Activated T-cell treated with anti-CD3 and anti-CD28 coated beads, Interleukin-2, amount 50 U/mL, for 4 hours (primary cell): ENCODE measurements around the gene DMAC2. TPM values are rescaled to one million over a fixed set of nuclear protein-coding genes. Genes with fewer than 3 reads are reported as not detected.

Experiments used
- ATAC-seq, 2 donors: fragments of 200-7000 bp; cut with Tn5 transposase; one replicate each; pipeline ENCODE4 v1.10.0; 2021
- DNase-seq: peaks from one replicate; pipeline ENCODE4 v3.0.0-alpha.2; 2020
- H3K27me3 Mint-ChIP-seq: one replicate; pipeline ENCODE4 v1.8.0; 2021; ENCODE audit warnings: low read depth, mixed read lengths
- H3K36me3 Mint-ChIP-seq: one replicate; pipeline ENCODE4 v1.8.0; 2022; ENCODE audit warnings: mixed read lengths; ENCODE audit not compliant: insufficient read depth
- H3K4me1 Mint-ChIP-seq: one replicate; pipeline ENCODE4 v1.8.0; 2021; ENCODE audit warnings: low read depth, mixed read lengths
- H3K4me3 Mint-ChIP-seq: one replicate; pipeline ENCODE4 v1.8.0; 2021; ENCODE audit warnings: mild to moderate bottlenecking, moderate library complexity, mixed read lengths
- H3K9me3 Mint-ChIP-seq: one replicate; pipeline ENCODE4 v1.8.0; 2021; ENCODE audit warnings: mixed read lengths
- total RNA-seq, 3 donors: library from RNA; stranded (reverse); gene quantifications; one replicate each; pipeline ENCODE4 v1.2.1, GENCODE V29; 2021

The DMAC2 gene
- total RNA-seq, 3 donors from 2014 or later: 70.9 to 79.8 (median 72.2) TPM

- Mint-ChIP-seq H3K36me3 (peaks cover 24% of the 10 kb centered on the region), H3K9me3 (no peaks in the 10 kb centered on the region), H3K4me1 (peaks cover 21% of the 10 kb centered on the region), H3K27me3 (no peaks in the 10 kb centered on the region), H3K4me3 (no peak overlapping the region)
- no peak for ATAC-seq
- DNase-seq: no peak
Measured at GRCh38 chr19:41433171-41433570, 6.5 kb downstream of the DMAC2 start.

DNA sequence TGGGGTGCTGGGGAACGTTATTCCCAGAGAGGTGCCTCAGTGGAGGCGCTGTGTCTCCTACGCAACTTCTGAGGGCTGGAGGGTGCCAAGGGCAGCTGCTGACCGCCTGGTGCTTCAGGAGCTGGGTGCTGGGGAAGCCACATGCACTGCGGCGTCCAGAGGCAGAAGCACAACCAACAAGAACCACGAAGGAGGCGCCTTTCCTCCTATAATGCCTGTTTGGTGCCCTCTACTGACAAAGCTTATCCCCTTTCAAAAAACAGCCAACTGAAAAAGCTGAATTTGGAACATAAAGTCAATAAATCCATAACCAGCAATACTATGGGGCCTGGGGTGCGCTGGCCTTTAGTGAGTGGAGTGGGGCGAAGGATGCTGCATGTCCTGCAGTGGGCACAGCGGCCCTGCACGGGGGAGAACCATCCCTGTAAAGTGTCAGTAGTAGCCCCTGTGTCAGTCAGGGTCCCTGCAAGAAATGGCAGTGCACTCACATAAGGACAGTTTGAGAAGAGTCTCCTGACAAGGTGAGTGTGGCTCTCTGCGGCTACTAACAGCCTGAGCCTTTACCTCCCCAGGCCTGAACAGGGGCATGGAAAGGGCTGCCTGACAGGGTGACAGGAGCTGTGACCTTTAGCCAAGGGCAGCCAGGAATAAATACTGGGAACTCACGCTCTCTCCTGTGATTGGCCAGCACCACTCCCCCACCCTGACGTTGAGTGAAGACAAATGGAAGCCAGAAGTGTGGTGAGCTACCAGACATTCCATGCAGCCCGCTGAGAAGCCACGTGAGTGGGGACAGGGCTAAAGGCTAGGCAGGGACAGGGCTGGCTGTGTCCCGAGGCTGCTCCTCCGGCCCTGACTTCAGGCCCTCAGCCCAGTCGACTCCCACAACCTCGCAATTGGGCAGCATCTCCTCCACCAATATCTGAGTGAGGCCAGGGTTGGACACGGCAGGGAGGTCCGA lies 8.0 kb downstream of the DMAC2 start:
- H3K4me3 Mint-ChIP-seq: no peak overlapping the region

DNA sequence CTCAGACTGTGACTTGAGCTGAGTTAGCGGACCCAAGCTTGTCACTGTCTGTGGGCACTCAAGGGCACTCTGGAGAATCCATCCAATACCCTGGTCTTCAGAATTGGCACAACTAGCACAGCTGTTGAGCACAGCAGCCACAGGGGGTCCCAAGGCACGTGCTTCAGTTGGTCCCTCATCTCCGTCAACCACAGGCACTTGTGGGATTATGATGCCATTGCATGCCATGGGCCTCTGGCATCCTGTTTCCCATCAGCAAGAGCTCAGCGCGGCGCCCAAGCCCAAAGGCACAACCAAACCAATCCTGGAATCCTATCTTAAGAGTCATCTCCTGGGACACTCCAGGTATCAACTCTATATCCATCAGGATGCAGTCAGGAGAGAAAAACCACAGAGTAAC lies 8.8 kb downstream of the DMAC2 start:
- DNase-seq: no peak
- H3K4me1 Mint-ChIP-seq: peaks cover 28% of the 10 kb centered on the region
- H3K9me3 Mint-ChIP-seq: no peaks in the 10 kb centered on the region
- no peaks in the 10 kb centered on the region for H3K27me3 Mint-ChIP-seq
- H3K36me3 Mint-ChIP-seq: peaks cover 16% of the 10 kb centered on the region
- no peak for ATAC-seq
- no peak overlapping the region for H3K4me3 Mint-ChIP-seq

More for the DNA sequence above, 8.0 kb downstream of the DMAC2 start:
- H3K27me3 Mint-ChIP-seq: no peaks in the 10 kb centered on the region
- peaks cover 19% of the 10 kb centered on the region for H3K36me3 Mint-ChIP-seq
- ATAC-seq (no peak), DNase-seq (no peak)
- H3K4me1 Mint-ChIP-seq: peaks cover 25% of the 10 kb centered on the region
- H3K9me3 Mint-ChIP-seq: no peaks in the 10 kb centered on the region

GRCh38 chr19:41428481-41428859 lies 11.2 kb downstream of the DMAC2 start:
- Mint-ChIP-seq H3K36me3 (peaks cover 13% of the 10 kb centered on the region), H3K9me3 (no peaks in the 10 kb centered on the region), H3K4me1 (peaks cover 28% of the 10 kb centered on the region), H3K27me3 (no peaks in the 10 kb centered on the region), H3K4me3 (peak overlapping the region; percentile 24)
- ATAC-seq (no peak), DNase-seq (no peak)

GRCh38 chr19:41427647-41428480 lies 11.8 kb downstream of the DMAC2 start:
- Mint-ChIP-seq H3K27me3 (no peaks in the 10 kb centered on the region), H3K4me3 (peak overlapping the region; percentile 79), H3K9me3 (no peaks in the 10 kb centered on the region), H3K36me3 (peaks cover 13% of the 10 kb centered on the region), H3K4me1 (peaks cover 28% of the 10 kb centered on the region)
- ATAC-seq (peak; percentile 51 to 53), DNase-seq (no peak)

DNA sequence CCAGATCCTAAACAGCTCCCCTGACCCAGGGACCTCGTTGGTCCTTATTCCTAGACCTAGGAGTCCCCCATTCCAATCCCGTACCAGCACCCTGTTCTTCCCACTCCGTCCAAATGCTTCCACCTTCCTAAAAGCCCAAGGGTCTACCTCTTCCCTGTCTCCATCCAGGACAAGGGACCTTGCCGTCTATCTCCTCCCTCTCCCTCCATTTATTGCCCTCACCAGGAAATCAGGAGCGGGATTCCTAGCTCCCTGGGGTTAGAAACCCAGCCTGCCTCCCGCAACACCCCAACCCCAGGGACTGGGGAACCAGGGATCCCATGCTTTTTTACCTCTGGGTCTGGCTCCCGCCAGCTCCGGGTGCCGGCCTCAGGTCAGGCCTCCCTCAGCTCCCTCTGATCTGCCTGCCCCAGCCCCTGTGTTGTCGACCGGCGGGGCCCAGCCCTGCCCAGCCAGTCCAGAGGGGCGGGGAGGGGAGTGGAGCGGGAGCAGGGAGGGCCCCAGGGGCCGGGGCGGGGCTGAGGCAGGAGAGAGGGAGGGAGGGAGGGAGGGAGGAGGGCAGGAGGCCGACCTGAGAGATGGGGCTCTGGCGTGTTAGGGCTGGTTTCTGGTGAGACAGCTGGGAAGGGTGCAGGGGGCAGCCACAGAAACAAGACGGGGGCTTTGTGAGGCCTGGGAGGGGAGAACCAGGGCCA lies 12.6 kb downstream of the DMAC2 start, which contains the start of gene B3GNT8:
Gene B3GNT8, minus strand, starts transcription at position 423 of the 695 bp plus-strand sequence. CDS start 596 bp downstream, outside the sequence.
- DNase-seq (peak; percentile 30), ATAC-seq (peak; percentile 66 to 68)
- Mint-ChIP-seq H3K9me3 (no peaks in the 10 kb centered on the region), H3K4me1 (peaks cover 28% of the 10 kb centered on the region), H3K4me3 (peak within 1 kb of the TSS; percentile 79), H3K36me3 (peaks cover 14% of the 10 kb centered on the region), H3K27me3 (no peaks in the 10 kb centered on the region)

DNA sequence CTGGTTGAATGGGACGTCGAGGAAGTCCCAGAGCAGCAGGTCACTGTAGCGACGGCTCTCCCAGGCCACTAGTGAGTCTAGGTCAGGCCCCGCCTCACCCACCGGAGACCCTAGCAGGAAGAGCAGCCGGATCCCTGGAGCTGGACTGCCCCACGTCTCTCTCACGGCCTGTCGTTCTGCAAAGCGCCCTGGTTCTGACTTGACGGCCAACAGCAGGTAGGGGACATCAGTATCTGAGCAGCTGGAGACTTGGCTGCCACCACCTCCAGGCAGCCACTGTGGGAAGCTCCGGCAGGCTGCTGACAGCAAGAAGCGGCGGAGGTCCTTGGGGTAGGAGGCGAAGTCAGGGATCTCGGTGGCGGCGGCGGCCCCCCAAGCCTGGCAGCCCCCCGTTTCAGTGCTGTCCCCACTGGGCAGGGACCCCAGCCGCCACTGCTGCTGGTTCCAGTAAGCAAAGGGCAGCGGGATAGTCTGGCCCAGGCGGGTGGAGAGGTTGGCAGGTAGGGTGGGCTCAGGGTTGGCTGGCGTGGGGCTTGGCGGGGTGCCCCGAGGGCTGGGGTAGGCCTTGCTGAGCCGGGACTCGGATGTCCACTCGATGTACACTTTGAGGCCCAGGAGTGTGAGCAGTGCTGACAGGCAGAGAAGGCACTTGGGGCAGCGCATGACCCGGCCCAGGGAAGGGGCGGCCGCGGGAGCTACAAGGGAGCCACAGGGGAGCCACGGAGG lies 13.4 kb downstream of the DMAC2 start:
- Mint-ChIP-seq H3K4me1 (peaks cover 28% of the 10 kb centered on the region), H3K9me3 (no peaks in the 10 kb centered on the region), H3K4me3 (no peak overlapping the region), H3K36me3 (peaks cover 12% of the 10 kb centered on the region), H3K27me3 (no peaks in the 10 kb centered on the region)
- ATAC-seq: no peak
- no peak for DNase-seq

GRCh38 chr19:41425174-41426115 lies 14.3 kb downstream of the DMAC2 start:
- no peaks in the 10 kb centered on the region for H3K9me3 Mint-ChIP-seq

GRCh38 chr19:41424335-41425173 lies 15.2 kb downstream of the DMAC2 start:
- DNase-seq (no peak), ATAC-seq (no peak)
- H3K9me3 Mint-ChIP-seq: no peaks in the 10 kb centered on the region
- peaks cover 26% of the 10 kb centered on the region for H3K4me1 Mint-ChIP-seq
- peaks cover 17% of the 10 kb centered on the region for H3K36me3 Mint-ChIP-seq
- no peaks in the 10 kb centered on the region for H3K27me3 Mint-ChIP-seq
- H3K4me3 Mint-ChIP-seq: no peak overlapping the region

More at GRCh38 chr19:41425174-41426115, 14.3 kb downstream of the DMAC2 start:
- DNase-seq: no peak
- Mint-ChIP-seq H3K36me3 (peaks cover 12% of the 10 kb centered on the region), H3K4me1 (peaks cover 26% of the 10 kb centered on the region), H3K4me3 (no peak overlapping the region), H3K27me3 (no peaks in the 10 kb centered on the region)
- no peak for ATAC-seq

- Mint-ChIP-seq H3K4me1 (peaks cover 15% of the 10 kb centered on the region), H3K27me3 (no peaks in the 10 kb centered on the region), H3K4me3 (no peak overlapping the region), H3K36me3 (peaks cover 24% of the 10 kb centered on the region), H3K9me3 (no peaks in the 10 kb centered on the region)
- DNase-seq: no peak
- no peak for ATAC-seq
Measured at GRCh38 chr19:41422955-41423354, 16.8 kb downstream of the DMAC2 start.

DNA sequence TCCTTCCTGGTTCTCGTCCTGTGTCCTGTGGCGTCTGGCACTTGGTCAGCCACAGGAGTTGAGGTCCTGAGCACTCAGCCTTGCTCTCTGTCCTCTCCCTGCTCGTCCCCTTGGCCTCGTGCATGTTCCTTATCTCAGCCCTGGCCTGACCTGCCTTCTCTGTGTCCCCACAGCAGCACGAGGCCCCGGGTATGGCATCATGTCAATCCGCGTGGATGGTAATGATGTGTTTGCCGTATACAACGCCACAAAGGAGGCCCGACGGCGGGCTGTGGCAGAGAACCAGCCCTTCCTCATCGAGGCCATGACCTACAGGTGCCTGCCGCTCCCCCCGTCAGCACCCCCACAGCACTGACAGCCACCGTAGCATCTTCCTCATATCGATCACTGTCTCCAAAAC lies 17.3 kb downstream of the DMAC2 start:
- H3K4me1 Mint-ChIP-seq: peaks cover 10% of the 10 kb centered on the region
- no peaks in the 10 kb centered on the region for H3K27me3 Mint-ChIP-seq
- no peak overlapping the region for H3K4me3 Mint-ChIP-seq
- no peak for DNase-seq
- no peaks in the 10 kb centered on the region for H3K9me3 Mint-ChIP-seq
- ATAC-seq: no peak
- H3K36me3 Mint-ChIP-seq: peaks cover 24% of the 10 kb centered on the region

GRCh38 chr19:41421973-41422372 lies 17.7 kb downstream of the DMAC2 start:
- no peak overlapping the region for H3K4me3 Mint-ChIP-seq
- no peaks in the 10 kb centered on the region for H3K27me3 Mint-ChIP-seq
- no peaks in the 10 kb centered on the region for H3K9me3 Mint-ChIP-seq
- peaks cover 27% of the 10 kb centered on the region for H3K36me3 Mint-ChIP-seq
- no peak for ATAC-seq
- DNase-seq: no peak
- peaks cover 7% of the 10 kb centered on the region for H3K4me1 Mint-ChIP-seq
